ENCODE results near the gene VSTM2B.

The VSTM2B gene

DNA sequence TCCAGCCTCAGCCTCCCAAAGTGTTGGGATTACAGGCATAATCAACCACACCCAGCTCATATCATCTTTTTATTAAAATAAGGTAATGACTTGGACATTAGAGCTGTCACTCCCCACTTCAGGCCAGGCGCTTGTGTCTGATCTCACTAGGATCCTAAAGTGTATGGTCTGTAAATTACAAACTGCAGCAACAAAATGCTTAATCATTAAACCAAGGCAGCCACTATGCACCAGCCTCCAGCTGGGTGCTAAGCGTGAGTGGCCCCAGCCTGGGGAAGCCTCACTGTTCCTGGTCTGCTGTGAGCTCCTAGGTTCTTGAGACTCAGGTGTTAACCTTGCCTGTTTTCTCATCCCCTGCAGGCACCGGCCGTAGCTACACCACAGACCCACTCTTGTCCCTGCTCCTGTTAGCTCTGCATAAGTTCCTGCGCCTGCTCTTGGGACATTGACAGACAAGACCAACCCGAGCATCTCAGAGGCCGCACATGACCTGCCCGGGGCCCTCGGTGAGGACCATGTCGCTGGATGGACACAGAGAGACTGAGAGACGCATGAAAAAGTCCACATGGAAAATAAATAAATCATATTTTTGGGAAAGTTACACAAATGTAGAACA is 37.8 kb downstream of the VSTM2B start:
- in situ Hi-C loops (cut with MboI; ENCODE audit: low sequenced_read_pairs): no loop called here

DNA sequence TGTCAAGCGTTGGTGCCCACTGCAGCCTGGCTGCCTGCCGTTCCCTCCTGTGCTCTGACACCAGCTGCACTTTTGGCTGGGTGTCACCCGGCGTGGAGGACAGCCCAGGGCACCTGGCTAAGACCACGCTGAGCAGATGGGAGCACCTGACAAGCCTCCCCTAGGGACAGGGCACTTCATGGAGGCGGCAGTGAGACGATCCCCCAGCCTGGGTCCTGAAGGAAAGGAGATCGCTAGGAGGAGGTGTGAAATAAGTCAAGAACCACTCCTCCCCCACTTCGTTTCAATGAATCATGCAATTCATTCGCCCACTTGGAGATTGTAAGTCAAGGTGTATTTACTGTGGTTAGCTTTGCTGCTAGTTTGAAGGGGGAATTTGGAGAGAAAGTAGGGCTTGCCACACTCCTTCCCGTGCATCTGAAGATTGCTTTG is 38.8 kb downstream of the VSTM2B start:
- in situ Hi-C loops (cut with MboI; ENCODE audit: low sequenced_read_pairs): no loop called here

DNA sequence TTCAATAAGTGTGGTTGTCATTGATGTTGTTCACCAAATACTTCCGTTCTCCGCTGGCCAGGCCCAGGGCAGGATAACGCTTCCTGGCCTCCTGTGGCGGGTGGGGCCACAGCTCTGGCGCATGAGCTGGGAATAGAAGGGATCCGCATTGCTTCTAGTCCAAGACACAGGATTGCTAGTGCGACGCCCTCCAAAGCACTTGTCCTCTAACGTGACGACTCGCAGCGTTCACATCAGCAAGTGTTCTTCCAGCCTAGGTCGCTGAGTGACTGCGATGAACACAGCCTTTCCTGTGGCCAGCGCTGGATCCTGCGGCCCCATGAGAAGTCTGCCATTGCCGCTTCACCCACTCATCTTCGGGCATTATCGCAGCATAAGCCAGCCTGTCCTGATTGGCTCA is 39.4 kb downstream of the VSTM2B start:
- in situ Hi-C loops (cut with MboI; ENCODE audit: low sequenced_read_pairs): no loop called here

DNA sequence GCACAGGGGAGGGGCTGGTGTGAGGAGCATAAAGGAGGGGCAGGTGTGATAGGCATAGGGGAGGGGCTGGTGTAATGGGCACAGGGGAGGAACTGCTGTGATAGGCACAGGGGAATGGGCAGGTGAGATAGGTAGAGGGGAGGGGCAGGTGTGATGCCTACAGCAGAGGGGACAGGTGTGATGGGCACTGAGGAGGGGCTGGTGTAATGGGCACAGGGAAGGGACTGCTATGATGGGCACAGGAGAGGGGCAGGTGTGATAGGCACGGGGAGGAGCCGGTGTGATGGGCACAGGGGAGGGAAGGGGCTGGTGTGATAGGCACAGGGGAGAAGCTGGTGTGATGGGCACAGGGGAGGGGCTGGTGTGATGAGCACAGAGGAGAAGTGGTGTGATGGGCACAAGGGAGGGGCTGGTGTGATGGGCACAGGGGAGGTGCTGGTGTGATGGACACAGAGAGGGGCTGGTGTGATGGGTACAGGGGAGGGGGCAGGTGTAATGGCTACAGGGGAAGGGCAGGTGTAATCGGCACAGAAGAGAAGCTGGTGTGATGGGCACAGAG is 40.8 kb downstream of the VSTM2B start:
- in situ Hi-C loops (cut with MboI; ENCODE audit: low sequenced_read_pairs): no loop called here

DNA sequence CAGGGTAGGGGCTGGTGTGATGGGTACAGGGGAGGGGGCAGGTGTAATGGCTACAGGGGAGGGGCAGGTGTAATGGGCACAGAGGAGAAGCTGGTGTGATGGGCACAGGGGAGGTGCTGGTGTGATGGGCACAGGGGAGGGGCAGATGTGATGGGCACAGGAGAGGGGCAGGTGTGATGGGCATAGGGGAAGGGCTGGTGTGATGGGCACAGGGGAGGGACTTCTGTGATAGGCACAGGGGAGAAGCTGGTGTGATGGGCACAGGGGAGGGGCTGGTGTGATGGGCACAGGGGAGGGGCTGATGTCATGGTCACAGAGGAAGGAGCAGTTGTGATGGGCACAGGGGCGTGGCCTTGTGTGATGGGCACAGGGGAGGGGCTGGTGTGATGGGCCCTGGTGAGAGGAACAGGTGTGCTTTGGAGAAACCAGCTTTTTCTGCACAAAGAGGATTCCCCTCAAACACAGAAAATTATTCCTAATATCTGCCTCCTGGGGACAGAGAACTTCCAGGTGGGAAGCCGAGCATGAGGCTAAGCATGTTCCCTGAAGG is 41.6 kb downstream of the VSTM2B start:
- in situ Hi-C loops (cut with MboI; ENCODE audit: low sequenced_read_pairs): no loop called here

DNA sequence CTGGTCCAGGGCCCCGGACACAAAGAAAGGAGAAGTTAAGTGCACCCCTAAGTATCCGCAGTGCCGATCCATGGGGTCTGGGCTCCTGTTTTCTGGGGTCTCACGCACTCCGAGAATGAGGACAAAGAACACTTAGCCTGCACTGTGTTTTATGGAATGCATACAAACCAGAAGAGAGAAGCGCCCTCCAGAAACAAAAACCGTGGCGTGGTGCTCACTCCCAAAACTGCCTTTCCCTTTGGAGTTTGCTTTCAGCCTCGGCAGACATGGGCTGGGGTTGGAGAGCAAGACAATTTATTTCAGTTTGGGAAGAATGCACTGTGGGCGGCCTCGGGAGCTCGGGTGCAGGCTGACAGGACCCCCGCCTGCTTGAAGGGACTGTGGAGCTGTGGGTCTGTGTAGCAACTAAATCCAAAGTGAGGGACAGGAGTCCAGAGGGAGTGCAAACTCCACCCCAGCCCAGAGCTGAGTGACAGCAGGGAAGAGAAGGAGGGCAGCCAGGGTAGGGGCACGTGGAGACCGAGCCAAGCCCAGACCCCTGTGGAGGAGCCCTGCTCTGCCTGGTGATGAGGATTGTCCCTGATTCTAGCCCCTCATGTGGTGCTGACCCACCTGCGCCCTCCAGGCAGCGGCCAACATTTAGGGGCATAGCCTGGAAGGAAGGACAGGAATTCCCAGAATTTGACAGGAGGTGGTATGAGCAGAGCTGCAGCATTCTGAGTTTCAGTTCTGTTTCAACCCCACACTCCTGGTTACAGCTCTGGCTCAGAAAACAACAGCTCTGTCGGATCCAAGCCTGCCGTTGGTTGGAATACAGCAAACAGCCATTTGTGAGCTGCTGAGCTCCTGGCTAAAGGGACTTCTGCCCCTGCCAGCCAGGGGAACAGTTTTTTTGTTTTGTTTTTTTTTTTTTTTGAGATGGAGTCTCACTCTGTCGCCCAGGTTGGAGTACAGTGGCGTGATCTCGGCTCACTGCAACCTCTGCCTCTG is 42.5 kb downstream of the VSTM2B start:
- in situ Hi-C loops (cut with MboI; ENCODE audit: low sequenced_read_pairs): no loop called here

DNA sequence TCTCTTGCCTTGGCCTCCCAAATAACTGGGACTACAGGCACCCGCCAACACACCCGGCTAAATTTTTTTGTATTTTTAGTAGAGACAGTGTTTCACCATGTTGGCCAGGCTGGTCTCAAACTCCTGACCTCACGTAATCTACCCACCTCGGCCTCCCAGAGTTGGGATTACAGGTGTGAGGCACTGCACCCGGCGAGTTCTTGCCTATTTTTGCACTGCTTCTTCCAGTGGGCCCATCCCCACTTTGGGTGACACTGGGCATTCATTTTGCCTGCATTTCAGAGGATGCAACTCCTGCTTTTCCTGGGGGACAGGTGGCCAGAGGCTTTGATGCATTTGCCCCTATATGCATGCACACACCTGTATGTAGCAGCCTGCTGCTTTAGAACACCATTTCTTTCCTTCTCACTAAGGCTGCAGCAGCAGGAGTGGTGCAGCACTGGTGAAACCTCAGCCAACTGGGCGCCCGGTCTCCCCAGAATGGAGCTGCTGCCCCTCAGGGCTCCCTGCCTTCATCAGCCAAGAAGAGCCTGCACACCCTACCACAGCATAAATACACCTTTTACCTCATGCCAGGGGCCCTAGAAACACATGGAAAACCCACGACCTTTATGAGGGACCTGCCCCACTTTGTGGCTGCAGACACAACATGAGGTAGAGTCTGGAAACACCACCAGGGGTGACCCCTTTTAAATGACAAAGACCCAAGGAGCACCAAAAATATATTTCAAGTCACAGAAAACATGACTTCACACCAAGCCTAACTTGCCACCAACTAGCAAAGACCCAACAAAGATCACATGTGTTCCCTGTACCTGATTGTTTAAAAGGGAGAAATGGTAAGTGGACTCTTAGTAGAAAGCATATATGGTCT is 43.5 kb downstream of the VSTM2B start:
- in situ Hi-C loops (cut with MboI; ENCODE audit: low sequenced_read_pairs): no loop called here

DNA sequence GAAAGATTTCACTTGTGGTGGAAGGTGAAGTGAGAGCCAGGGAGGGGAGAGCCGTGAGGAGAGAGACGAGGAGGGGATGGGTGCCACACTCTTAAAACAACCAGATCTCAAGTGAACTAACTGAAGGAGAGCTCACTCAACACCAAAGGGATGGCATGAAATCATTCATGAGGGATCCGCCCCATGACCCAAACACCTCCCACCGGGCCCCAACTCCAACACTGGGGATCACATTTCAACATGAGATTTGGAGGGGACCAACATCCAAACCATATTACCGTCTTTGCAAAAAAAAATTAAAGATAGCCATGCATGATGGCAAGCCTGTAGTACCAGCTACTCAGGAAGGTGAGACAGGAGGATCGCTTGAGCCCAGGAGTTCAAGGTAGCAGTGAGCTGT is 45.4 kb downstream of the VSTM2B start:
- in situ Hi-C loops (cut with MboI; ENCODE audit: low sequenced_read_pairs): no loop called here

DNA sequence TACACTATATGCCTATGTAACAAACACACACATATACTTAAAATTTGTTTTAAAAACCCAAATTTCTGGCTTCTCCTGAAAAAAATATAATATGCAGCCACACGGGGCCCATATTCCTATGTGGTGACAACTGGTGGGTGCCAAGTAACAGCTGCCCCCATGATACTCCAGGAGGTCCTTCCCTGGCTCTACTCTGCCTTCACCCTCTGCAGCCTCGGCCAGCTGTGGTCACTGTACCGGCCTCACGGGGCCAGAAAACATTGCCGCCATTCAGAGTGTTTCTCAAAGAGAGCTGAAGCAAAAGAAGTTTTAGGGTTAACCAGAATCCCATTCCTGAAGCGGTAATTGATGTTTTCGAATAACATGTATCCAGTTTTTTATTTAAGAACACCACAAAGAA is 47.7 kb downstream of the VSTM2B start:
- in situ Hi-C loops (cut with MboI; ENCODE audit: low sequenced_read_pairs): no loop called here

DNA sequence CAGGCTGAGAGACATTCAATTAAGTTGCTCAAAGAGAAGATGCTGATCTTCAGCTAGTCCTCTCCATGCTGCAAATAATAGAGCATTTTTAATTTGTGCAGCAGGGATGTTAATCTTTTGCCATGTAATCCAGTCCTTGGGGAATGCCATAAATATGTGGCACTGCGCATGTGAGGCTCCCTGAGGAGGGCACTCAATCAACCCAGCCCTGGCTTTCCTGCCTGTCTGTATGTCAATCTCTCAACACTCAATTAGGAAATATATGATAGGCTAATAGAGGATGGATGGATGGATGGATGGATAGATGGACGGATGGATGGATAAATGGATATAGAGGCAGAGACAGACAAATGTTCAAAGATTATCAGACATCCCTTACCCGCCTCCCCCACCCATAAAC is 48.7 kb downstream of the VSTM2B start:
- in situ Hi-C loops (cut with MboI; ENCODE audit: low sequenced_read_pairs): no loop called here

DNA sequence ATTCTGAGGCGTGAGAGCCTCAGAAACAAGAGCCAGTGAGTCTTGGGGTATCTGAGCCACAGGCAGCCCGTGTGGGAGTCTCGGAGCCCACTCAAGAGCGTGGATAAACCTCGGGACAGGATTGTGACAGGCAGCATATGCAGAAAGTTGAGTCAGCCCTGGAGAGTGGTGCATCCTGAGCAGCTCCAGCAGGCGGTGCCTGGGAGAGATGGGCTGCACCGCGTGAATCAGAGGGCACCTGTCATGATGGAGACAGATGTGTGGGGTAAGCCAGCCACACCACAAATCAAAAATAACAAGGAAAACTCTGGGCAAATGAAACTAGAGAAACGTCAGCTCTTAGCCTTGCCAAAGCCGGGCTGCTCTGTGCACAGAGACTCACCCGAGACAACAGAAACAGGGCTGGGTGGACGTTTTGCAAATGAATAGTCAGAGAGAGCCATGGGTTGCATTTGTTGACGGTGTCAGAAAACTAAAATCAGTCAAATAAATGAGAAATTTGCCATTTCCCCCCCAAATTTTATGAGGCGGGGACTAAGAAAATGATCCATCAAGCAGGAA is 50.3 kb downstream of the VSTM2B start:
- in situ Hi-C loops (cut with MboI; ENCODE audit: low sequenced_read_pairs): no loop called here

DNA sequence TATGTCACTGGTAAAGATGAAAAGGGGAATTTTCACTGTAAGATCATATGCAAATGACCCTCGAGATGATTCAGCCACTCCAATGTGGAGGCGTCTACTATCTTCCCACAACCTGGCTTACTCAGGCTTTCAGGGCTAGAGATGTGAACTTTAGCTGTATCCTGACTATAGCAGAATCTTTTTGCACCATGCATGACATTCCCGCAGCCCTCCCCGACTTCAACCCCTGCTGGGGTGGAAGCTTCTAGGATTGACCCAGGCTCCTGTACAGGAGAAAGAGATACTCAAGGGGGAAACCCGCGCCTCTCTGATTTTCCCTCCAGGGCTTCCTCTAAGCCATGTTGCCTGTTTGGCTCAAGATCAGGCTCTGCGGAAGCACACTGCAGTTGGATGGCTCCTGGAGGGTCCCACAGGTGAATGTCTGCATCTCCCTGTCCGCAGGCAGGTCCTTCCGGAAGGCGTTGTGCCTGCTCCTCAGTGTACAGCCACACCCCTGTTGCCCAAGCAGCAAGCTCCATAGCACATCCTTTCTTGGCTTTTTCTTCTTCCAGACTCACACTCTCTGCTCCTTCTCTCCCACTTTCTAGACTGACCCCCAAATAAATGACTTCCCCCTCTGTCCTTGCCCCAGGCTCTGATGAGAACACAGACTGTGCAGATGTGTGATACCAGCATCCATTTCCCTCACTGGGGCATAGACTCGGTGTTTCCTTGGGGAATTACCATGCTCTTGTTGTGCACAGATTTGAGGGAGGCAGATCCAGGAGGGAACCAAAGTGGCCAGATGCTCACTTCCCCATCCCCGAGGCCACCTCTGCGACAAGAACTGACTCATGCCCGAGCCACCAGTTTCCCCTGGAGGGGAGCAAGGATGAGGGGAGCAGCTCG is 51.2 kb downstream of the VSTM2B start:
- in situ Hi-C loops (cut with MboI; ENCODE audit: low sequenced_read_pairs): no loop called here

DNA sequence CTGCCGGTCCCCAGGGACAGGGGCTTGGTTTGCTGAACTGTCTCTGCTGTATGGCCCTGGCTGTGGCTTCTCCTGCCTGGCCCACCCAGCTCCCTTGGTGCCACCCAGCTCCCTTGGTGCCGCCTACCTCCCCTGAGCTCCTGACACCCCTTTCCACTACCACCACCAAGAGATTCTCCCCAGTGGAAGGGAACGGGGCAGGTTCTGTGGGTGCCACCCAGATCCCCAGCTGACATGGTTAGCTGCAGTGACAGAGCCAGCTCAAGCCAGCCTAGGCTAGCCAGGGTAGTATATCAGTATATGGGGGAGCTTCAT is 51.8 kb downstream of the VSTM2B start:
- in situ Hi-C loops (cut with MboI; ENCODE audit: low sequenced_read_pairs): no loop called here

DNA sequence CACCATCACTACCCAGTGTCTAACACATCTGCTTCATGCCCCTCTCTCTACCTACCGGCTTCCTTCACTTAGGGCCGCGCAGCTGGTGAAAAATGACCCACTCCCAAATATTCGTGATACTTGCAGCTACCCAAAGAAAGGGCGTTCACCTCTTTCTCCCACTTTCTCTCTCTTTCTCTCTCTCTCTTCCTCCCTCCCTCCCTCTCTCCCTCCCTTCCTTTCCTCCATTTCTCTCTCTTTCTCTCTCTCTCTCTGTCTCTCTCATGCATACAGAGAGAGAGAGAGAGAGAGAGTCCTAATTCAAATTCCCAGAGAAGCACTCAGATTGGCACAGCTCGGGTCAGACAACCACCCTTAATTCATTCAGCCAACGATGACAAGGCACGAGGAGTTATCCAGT is 52.6 kb downstream of the VSTM2B start:
- in situ Hi-C loops (cut with MboI; ENCODE audit: low sequenced_read_pairs): no loop called here

DNA sequence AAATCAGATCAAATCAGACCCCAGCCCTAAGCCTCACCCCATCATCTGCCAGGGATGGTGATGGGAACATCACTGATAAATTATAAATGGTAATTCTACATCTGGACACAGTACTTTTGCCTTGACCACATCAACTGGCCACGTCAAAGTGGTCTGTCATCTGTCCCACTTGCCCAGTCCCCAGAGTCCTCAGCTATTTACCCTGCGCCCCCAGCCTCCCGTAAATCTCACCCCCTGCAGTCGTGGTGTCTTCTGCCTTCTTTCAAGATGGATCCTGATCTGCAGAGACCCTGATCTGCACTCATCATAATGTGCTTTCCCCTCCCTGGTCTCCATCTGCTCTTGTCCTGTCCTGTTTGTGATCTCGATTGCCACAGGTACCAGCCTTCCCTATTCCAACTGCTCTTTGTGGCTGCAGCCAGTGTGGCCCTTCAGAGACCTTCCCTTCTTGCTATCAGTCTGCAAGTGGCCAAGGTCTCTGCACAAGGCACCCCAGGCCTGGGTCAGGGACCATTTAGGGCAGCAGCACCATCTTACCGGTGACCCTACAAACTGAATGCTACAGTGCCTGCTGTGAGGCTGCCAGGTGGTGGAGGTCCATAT is 53.6 kb downstream of the VSTM2B start:
- in situ Hi-C loops (cut with MboI; ENCODE audit: low sequenced_read_pairs): no loop called here

DNA sequence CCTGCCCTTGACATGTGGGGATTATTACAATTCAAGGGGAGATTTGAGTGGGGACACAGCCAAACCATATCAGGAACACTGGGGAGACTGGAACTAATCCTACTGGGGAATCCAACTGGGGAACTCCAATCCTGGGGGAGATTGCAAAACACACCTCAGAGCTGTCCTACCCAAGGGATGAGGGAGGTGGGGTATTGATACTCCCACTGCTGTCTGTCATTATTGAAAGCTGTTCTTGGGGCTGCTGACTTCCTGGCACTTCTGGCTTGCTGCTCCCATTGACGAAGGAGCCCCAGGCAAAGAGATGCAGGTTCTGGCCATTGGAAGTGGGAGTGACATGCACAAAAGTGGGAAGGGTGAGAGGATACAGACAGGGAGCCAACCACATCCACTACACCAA is 55.6 kb downstream of the VSTM2B start:
- in situ Hi-C loops (cut with MboI; ENCODE audit: low sequenced_read_pairs): no loop called here

DNA sequence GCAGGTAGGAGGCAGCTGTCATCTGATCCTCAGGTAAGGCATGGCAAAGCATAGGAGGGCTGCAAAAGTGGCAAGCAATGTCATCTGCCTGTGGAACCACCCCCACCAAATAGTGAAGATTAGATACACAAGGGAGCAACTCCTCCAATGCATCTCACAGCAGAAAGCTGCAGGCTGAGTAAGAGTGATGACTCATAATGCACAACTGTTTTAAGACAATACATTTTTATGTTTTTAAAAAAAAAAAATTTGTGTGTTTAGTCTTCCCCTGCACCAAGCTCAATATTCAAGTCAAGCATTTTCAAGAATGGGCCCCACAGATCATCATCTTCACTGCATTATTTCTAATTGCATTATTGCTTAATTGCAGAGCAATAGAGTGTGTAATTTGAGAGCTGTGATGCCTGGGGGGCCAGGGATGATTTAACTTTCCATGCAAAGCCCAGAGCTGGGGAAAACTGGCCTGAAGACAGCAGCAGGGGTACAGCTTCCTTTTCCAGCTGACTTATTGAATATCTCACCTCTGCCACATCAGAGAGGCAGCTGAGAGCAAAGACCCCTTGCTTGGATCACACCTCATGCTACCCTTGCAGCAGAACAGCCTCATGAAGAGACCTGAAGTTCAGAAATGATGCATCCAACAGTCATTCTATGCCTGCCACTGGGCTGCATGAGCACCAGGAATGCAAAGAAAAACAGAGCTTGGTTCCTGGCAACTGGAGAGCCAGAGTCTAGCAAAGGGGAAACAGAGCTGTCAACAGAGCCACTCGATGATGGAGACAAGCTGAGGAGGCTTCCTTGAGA is 57.6 kb downstream of the VSTM2B start:
- in situ Hi-C loops (cut with MboI; ENCODE audit: low sequenced_read_pairs): no loop called here

DNA sequence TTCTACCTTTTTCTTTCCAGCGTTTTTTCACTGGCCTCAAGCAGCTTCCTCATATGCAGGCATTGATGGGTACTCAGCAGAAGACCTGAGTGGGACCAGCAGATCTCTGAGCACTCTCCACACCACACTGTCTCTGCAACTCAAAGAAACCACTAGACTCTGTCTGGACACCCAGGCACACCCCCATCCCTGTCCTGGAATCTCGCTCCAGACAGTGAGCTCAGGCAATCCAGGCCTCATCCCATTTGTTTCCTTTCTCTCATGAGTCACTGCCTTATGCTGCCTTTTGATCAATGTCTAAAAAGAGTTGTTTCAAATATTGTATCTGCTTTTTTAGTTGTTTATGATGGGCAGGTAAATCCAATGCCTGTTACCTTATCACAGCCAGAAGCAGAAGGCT is 60.6 kb downstream of the VSTM2B start:
- in situ Hi-C loops (cut with MboI; ENCODE audit: low sequenced_read_pairs): no loop called here

Measured in hTERT RPE-1 (cell line).